Measurements from ENCODE around the gene TNK2.

- TF ChIP-seq CTCF (IDR thresholded peaks at IDR 0.05) (no peak), REST (IDR thresholded peaks at IDR 0.05) (no peak), POLR2A (IDR thresholded peaks at IDR 0.05; ENCODE audit: low read length) (no peak)
Observed at GRCh38 chr3:195907934-195908693, at the start of gene TNK2.
